Left lung (tissue), 10 donors: Measurements from ENCODE around the gene STOML2. TPM values are rescaled to one million over a fixed set of nuclear protein-coding genes. Genes with fewer than 3 reads are reported as not detected.
A peak's percentile ranks its signal among the peaks of the same experiment; 100 is the strongest.

ENCODE experiments used
- ATAC-seq: fragments of 200-7000 bp; cut with Tn5 transposase; one replicate; pipeline ENCODE4 v1.9.1; 2020; ENCODE audit warnings: moderate library complexity
- DNase-seq, 4 donors: peaks; one replicate each; pipeline ENCODE4 v3.0.0-alpha.2; 2013 to 2020
- H3K27ac ChIP-seq, 2 donors: fragments of 200-600 bp; sonication (generic) in 1 of 2; one replicate each; pipeline versions ENCODE4 v1.5.0 to v1.8.0; 2020 to 2021
- H3K27me3 ChIP-seq, 2 donors: fragments of 200-600 bp; sonication (generic) in 1 of 2; one replicate each; pipeline versions ENCODE4 v1.5.0 to v1.8.0; 2020 to 2021
- H3K36me3 ChIP-seq, 2 donors: fragments of 200-600 bp; sonication (generic) in 1 of 2; one replicate each; pipeline versions ENCODE4 v1.5.0 to v1.8.0; 2020 to 2021
- H3K4me1 ChIP-seq, 2 donors: fragments of 200-600 bp; one replicate each; pipeline ENCODE4 v1.8.0; 2021
- H3K4me3 ChIP-seq, 2 donors: fragments of 200-600 bp; sonication (generic) in 1 of 2; one replicate each; pipeline versions ENCODE4 v1.5.0 to v1.8.0; 2020 to 2021; ENCODE audit warnings: mild to moderate bottlenecking in 1 of 2
- H3K9me3 ChIP-seq, 2 donors: fragments of 200-600 bp; sonication (generic) in 1 of 2; one replicate each; pipeline versions ENCODE4 v1.5.0 to v1.8.0; 2020 to 2021
- intact Hi-C, 2 donors: fragments of 100-400 bp; cut with DNase I; formaldehyde crosslinking; loops; one replicate each; pipeline versions ENCODE4 v1.11.2 to v1.14.2; 2022
- polyA plus RNA-seq, 6 donors: library from polyadenylated mRNA; unstranded; fragments of 120-200 nt; gene quantifications; one replicate each; pipeline ENCODE4 v1.2.1, GENCODE V29; 2013; ENCODE audit not compliant: insufficient read length in 6 of 6
- total RNA-seq, 2 donors: library from RNA; stranded (reverse); fragmentation: NEBNext Ultra II Directional; extraction: Animal tissue kit (Norgen Biotek cat#: 25700); gene quantifications; one replicate each; pipeline ENCODE4 v1.2.1, GENCODE V29; 2021
- TF ChIP-seq, protein P1 (sequence below), 2 donors: fragments of 200-600 bp; sonication (generic) in 1 of 2; IDR thresholded peaks; one replicate each; pipeline versions ENCODE4 v1.5.0 to v1.8.0; 2021; ENCODE audit warnings: antibody characterized with exemption in 2 of 2
- donor health status: DM: no; HTN: yes; CAD: no.
- donor health status: DM: no; HTN: no; CAD: no.

STOML2 gene
- total and polyA plus RNA-seq, 8 donors, result 62.3 to 104 (median 96.8) TPM

DNA sequence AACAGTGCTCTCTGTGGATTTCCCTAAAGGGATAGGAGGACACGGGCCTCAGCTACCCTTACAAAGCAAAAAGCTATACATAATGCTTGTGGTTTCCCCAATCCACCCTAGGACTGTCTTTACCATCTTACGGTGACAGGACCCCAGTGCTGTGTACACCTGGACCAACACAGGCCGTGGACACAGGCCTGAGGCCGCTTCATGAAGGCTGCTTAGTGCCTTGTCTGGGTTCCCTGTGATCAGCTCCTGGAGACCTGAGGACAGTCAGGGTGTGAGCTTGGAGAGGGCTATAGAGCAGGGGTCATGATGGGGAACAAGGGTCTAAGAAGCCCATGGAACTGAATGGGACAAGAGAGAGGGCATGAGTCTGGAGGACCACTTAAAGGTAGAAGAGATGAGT is 26.1 kb downstream of the STOML2 start:
- ATAC-seq (no peak), DNase-seq (no peak)
- Histone ChIP-seq H3K36me3 (peaks cover 0 to 16% of the 10 kb centered on the region in 2 donors), H3K9me3 (no peaks in the 10 kb centered on the region), H3K4me1 (peaks cover 0 to 23% of the 10 kb centered on the region in 2 donors), H3K27ac (no peak overlapping the region), H3K4me3 (no peak overlapping the region), H3K27me3 (no peaks in the 10 kb centered on the region)
- intact Hi-C loops, result no loop called here
- TF ChIP-seq, protein P1, sequence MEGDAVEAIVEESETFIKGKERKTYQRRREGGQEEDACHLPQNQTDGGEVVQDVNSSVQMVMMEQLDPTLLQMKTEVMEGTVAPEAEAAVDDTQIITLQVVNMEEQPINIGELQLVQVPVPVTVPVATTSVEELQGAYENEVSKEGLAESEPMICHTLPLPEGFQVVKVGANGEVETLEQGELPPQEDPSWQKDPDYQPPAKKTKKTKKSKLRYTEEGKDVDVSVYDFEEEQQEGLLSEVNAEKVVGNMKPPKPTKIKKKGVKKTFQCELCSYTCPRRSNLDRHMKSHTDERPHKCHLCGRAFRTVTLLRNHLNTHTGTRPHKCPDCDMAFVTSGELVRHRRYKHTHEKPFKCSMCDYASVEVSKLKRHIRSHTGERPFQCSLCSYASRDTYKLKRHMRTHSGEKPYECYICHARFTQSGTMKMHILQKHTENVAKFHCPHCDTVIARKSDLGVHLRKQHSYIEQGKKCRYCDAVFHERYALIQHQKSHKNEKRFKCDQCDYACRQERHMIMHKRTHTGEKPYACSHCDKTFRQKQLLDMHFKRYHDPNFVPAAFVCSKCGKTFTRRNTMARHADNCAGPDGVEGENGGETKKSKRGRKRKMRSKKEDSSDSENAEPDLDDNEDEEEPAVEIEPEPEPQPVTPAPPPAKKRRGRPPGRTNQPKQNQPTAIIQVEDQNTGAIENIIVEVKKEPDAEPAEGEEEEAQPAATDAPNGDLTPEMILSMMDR (IDR thresholded peaks at IDR 0.05), result no peak

DNA sequence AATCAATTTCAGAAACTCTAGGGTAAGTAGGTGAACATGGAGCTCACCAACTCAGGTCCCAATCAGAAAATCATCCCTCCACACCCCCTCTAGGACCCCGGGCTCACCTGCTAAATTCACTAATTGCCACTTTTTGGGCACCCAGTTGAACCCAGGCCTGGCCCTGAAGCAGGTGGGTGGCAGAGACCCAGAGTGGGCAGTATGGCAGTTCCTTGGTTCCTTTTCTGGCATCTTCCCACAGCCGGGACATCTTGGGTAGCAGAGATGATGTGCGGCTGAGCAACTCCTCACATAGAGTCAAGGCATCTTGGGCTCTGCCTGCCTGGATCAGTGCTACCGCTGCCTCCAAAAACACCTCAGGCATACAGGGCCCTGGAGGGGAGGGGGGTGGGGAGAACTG is 27.6 kb downstream of the STOML2 start:
- Histone ChIP-seq H3K9me3 (no peaks in the 10 kb centered on the region), H3K27ac (no peak overlapping the region), H3K4me1 (peaks cover 6 to 33% of the 10 kb centered on the region in 2 donors), H3K27me3 (no peaks in the 10 kb centered on the region), H3K4me3 (no peak overlapping the region), H3K36me3 (peaks cover 0 to 19% of the 10 kb centered on the region in 2 donors)
- intact Hi-C loops, result no loop called here
- TF ChIP-seq, protein P1 (IDR thresholded peaks at IDR 0.05), result no peak
- ATAC-seq, result no peak
- DNase-seq, result no peak

DNA sequence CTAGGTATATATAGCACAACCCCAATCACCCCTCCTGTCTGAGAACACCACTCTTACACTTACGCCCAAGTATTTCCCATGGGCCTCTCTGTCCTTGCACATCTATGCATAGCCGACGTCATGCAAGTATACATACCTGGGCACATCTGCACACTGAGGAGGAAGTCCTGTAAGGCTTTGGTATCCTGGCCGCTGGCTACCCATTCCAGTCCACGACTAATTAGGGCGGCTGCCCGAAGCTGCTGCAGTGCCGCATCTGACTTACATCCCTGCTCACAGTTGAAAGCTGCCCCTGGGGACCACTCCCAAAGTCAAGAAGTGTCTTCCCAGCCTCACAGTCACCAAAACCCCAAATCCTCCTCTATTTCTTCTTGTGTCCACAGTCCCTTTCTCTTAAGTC is 28.1 kb downstream of the STOML2 start:
- Histone ChIP-seq H3K27me3 (no peaks in the 10 kb centered on the region), H3K4me1 (peaks cover 11 to 39% of the 10 kb centered on the region in 2 donors), H3K27ac (no peak overlapping the region), H3K4me3 (no peak overlapping the region), H3K9me3 (no peaks in the 10 kb centered on the region), H3K36me3 (peaks cover 0 to 23% of the 10 kb centered on the region in 2 donors)
- intact Hi-C loops, result no loop called here
- DNase-seq, result no peak
- TF ChIP-seq, protein P1 (IDR thresholded peaks at IDR 0.05), result no peak
- ATAC-seq, result no peak

DNA sequence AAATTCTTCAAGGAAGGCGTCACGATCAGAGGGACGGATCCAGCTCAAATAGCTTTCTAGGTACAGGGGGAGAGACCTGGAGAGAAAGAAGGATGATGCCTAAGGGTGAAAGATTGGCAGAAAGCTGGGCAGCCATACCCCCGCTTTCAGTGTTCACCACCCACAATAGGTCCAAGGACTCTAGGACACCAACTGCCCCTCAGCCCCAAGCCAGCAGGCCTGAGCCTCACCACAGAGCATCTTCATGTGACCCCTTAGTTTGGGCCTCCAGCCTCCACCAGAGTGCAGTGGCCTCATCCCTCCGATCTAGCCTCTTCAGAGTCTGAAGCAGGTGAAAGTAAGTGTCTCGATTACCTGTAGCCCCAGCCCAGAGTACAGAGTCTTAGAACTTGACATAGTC is 28.8 kb downstream of the STOML2 start:
- intact Hi-C loops, result no loop called here
- TF ChIP-seq, protein P1 (IDR thresholded peaks at IDR 0.05), result no peak
- no peak for ATAC-seq
- DNase-seq, result no peak
- Histone ChIP-seq H3K4me3 (no peak overlapping the region), H3K27me3 (no peaks in the 10 kb centered on the region), H3K36me3 (peaks cover 0 to 23% of the 10 kb centered on the region in 2 donors), H3K27ac (no peak overlapping the region), H3K4me1 (peaks cover 15 to 43% of the 10 kb centered on the region in 2 donors), H3K9me3 (no peaks in the 10 kb centered on the region)

DNA sequence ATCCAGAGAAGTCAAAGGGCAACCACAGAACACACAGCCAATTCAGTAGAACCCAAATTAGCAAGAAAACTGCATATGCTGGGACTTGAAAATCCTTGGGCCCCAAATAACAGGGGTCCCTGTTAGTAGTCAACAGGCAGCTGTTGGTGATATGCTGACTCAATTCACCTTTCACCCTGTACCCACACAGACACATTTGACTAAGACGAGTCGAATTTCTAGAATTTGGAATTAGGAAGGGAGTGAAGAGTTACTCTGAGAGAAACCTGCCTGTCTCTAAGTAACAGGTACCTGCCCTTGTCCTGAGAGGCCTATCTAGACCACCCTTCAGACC is 29.7 kb downstream of the STOML2 start:
- peak overlapping the region in 1 of 2 donors; percentile 98 for H3K4me3 ChIP-seq

More for the DNA sequence above, 29.7 kb downstream of the STOML2 start:
- Histone ChIP-seq H3K4me1 (peaks cover 15 to 43% of the 10 kb centered on the region in 2 donors), H3K27ac (peak overlapping the region; percentile 49 to 100), H3K27me3 (no peaks in the 10 kb centered on the region), H3K36me3 (peaks cover 0 to 30% of the 10 kb centered on the region in 2 donors), H3K9me3 (no peaks in the 10 kb centered on the region)
- intact Hi-C loops, result no loop called here
- DNase-seq (no peak), ATAC-seq (no peak)
- TF ChIP-seq, protein P1 (IDR thresholded peaks at IDR 0.05), result no peak
